ENCODE measurements around the gene FAIM.

Gene FAIM

GRCh38 chr3:138681463-138682220 lies 73.1 kb downstream of the FAIM start:
- DNase-seq: no peak

DNA sequence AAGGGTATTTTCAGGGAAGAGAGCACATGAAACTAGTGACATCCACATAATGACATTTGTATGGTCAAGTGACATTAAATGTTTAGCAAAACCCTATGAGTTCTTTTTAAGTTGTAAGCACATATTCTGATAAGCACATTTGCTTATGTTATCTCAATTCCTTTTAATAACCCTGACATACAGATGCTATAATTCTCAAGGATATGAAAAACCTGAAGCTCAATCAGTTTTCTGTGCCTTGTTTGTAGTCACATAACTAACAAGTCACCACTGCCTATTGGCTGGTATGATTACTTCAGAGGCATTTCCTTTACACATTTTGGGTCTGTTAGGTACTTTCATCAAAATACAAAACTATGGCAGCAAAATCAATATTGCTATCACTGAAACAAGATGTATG lies 74.1 kb downstream of the FAIM start:
- DNase-seq: no peak

Measured in islet precursor cell (in vitro differentiated cells).